SK-N-SH (cell line): ENCODE results near the gene TSPYL4. TPM values are rescaled to one million over a fixed set of nuclear protein-coding genes. Genes with fewer than 3 reads are reported as not detected.

Source experiments
- CTCF ChIA-PET: fragments of 300-600, 350-600 bp; formaldehyde crosslinking; extraction: SDS; loops from one replicate; lab custom pipeline; 2021; lab: Yijun Ruan, JAX
- POLR2A ChIA-PET: fragments of 350-600 bp; sonication (Branson Sonifier 250); formaldehyde crosslinking; extraction: SDS; loops from one replicate; lab custom pipeline; 2020; ENCODE audit warnings: antibody characterized with exemption, inconsistent platforms; lab: Yijun Ruan, JAX
- DNase-seq: peaks from one replicate; pipeline ENCODE4 v3.0.0; 2012
- H2AFZ ChIP-seq: fragments of 200-600 bp; sonication (generic); 2 replicates; pipeline ENCODE4 v1.8.1; 2016; ENCODE audit warnings: antibody characterized with exemption, mild to moderate bottlenecking, low read depth
- H3F3A ChIP-seq: fragments of 200-600 bp; sonication (generic); replicated peaks from 2 replicates; pipeline ENCODE3; 2016; ENCODE audit warnings: antibody characterized with exemption, mild to moderate bottlenecking; ENCODE audit not compliant: insufficient read depth
- H3K27ac ChIP-seq, 2 experiments: fragments of 200-500 bp in 1 of 2; fragments of 200-600 bp in 1 of 2; sonication (Bioruptor generic) in 1 of 2; sonication (generic), shearing (Covaris generic) in 1 of 2; 2 replicates each; pipeline versions ENCODE4 v1.5.1 to v1.6.1; 2014 to 2016; ENCODE audit warnings: low read depth in 2 of 2, inconsistent platforms in 1 of 2, low read length in 1 of 2, mild to moderate bottlenecking in 1 of 2, mixed read lengths in 1 of 2
- H3K27me3 ChIP-seq: fragments of 200-600 bp; sonication (generic), shearing (Covaris generic); 2 replicates; pipeline ENCODE4 v1.6.1; 2016; ENCODE audit warnings: mixed run types; ENCODE audit not compliant: insufficient read depth
- H3K36me3 ChIP-seq, 2 experiments: fragments of 200-500 bp in 1 of 2; fragments of 200-600 bp in 1 of 2; sonication (Bioruptor generic) in 1 of 2; sonication (generic) in 1 of 2; replicated peaks in 1 of 2; 2 replicates each; pipeline versions ENCODE3 to v1.5.1; 2014 to 2016; ENCODE audit warnings: low read length in 1 of 2, mild to moderate bottlenecking in 1 of 2; ENCODE audit not compliant: insufficient read depth in 2 of 2, control insufficient read depth in 1 of 2
- H3K4me1 ChIP-seq, 2 experiments: fragments of 200-500 bp in 1 of 2; fragments of 200-600 bp in 1 of 2; sonication (Bioruptor generic) in 1 of 2; sonication (generic), shearing (Covaris generic) in 1 of 2; 2 replicates each; pipeline versions ENCODE4 v1.5.1 to v1.6.1; 2014 to 2016; ENCODE audit warnings: low read depth in 1 of 2, low read length in 1 of 2, mixed run types in 1 of 2; ENCODE audit not compliant: insufficient read depth in 2 of 2, control insufficient read depth in 1 of 2
- H3K4me2 ChIP-seq: fragments of 200-600 bp; sonication (generic), shearing (Covaris generic); 2 replicates; pipeline ENCODE4 v1.6.1; 2017; ENCODE audit warnings: mixed run types
- H3K4me3 ChIP-seq, 2 experiments: fragments of 200-500 bp in 1 of 2; fragments of 200-600 bp in 1 of 2; sonication (Bioruptor generic) in 1 of 2; sonication (generic), shearing (Covaris generic) in 1 of 2; 2 replicates each; pipeline versions ENCODE4 v1.5.1 to v1.8.1; 2014 to 2016; ENCODE audit warnings: low read depth in 2 of 2, inconsistent platforms in 1 of 2, low read length in 1 of 2, mild to moderate bottlenecking in 1 of 2, mixed read lengths in 1 of 2, moderate library complexity in 1 of 2
- H3K79me2 ChIP-seq: fragments of 200-600 bp; sonication (generic); 2 replicates; pipeline ENCODE4 v1.8.1; 2017; ENCODE audit warnings: mild to moderate bottlenecking; ENCODE audit not compliant: insufficient read depth
- H3K9ac ChIP-seq: fragments of 200-600 bp; sonication (generic); 2 replicates; pipeline ENCODE4 v1.6.1; 2017; ENCODE audit warnings: mixed run types
- H3K9me2 ChIP-seq: fragments of 200-600 bp; sonication (generic); 2 replicates; pipeline ENCODE4 v1.6.1; 2017; ENCODE audit warnings: mixed run types
- H3K9me3 ChIP-seq: fragments of 200-600 bp; sonication (generic); 2 replicates; pipeline ENCODE4 v1.6.1; 2017; ENCODE audit warnings: mixed run types, mild to moderate bottlenecking, moderate library complexity
- H4K20me1 ChIP-seq: fragments of 200-600 bp; sonication (generic); 2 replicates; pipeline ENCODE4 v1.6.1; 2017; ENCODE audit warnings: mild to moderate bottlenecking, mixed run types; ENCODE audit not compliant: insufficient read depth
- CHD2 ChIP-seq: fragments of 150-350 bp; IDR thresholded peaks from 2 replicates; pipeline ENCODE4 v1.6.1; 2018; ENCODE audit warnings: low read length; ENCODE audit not compliant: partially characterized antibody
- ELF1 ChIP-seq: IDR thresholded peaks from 2 replicates; pipeline ENCODE4 v1.4.0; 2012
- EP300 ChIP-seq, 2 experiments: IDR thresholded peaks; 2 replicates each; pipeline versions ENCODE4 v1.4.0 to v1.6.1; 2012; ENCODE audit warnings: borderline replicate concordance in 1 of 2, low read depth in 1 of 2, low read length in 1 of 2
- EZH2phosphoT487 ChIP-seq: fragments of 200-600 bp; sonication (generic); IDR thresholded peaks from 2 replicates; pipeline ENCODE4 v1.6.1; 2017; ENCODE audit warnings: low read depth, mixed run types, mild to moderate bottlenecking, antibody characterized with exemption, moderate library complexity, borderline replicate concordance
- FOXM1 ChIP-seq: IDR thresholded peaks from 2 replicates; pipeline ENCODE4 v1.4.0; 2012; ENCODE audit warnings: low read depth, mild to moderate bottlenecking
- MAX ChIP-seq: IDR thresholded peaks from 2 replicates; pipeline ENCODE4 v1.4.0; 2012; ENCODE audit warnings: low read depth
- MEF2A ChIP-seq: IDR thresholded peaks from 2 replicates; pipeline ENCODE4 v1.4.0; 2012; ENCODE audit warnings: low read depth, borderline replicate concordance
- NRF1 ChIP-seq: IDR thresholded peaks from 2 replicates; pipeline ENCODE4 v1.6.1; 2012; ENCODE audit warnings: low read depth, mild to moderate bottlenecking, low read length
- PBX3 ChIP-seq: IDR thresholded peaks from 2 replicates; pipeline ENCODE4; 2012
- POLR2AphosphoS5 ChIP-seq: IDR thresholded peaks from 2 replicates; pipeline ENCODE4 v1.6.1; 2012; ENCODE audit warnings: low read depth, low read length
- RAD21 ChIP-seq: IDR thresholded peaks from 2 replicates; pipeline ENCODE4 v1.6.1; 2012; ENCODE audit warnings: mild to moderate bottlenecking, low read length
- RCOR1 ChIP-seq: fragments of 150-350 bp; IDR thresholded peaks from 2 replicates; pipeline ENCODE4 v1.6.1; 2017; ENCODE audit warnings: antibody characterized with exemption, low read length
- RFX5 ChIP-seq: IDR thresholded peaks from 2 replicates; pipeline ENCODE4 v1.6.1; 2012; ENCODE audit warnings: mild to moderate bottlenecking, improper control_type of control experiment, low read length
- SIN3A ChIP-seq: IDR thresholded peaks from 2 replicates; pipeline ENCODE4 v1.6.1; 2012; ENCODE audit warnings: low read depth, mild to moderate bottlenecking, low read length, moderate library complexity, borderline replicate concordance
- TAF1 ChIP-seq: IDR thresholded peaks from 2 replicates; pipeline ENCODE4 v1.6.1; 2012; ENCODE audit warnings: low read depth, mild to moderate bottlenecking, low read length, moderate library complexity, borderline replicate concordance
- TCF12 ChIP-seq: IDR thresholded peaks from 2 replicates; pipeline ENCODE4 v1.4.0; 2012
- YY1 ChIP-seq: IDR thresholded peaks from 2 replicates; pipeline ENCODE4 v1.4.0; 2012; ENCODE audit warnings: low read depth, mild to moderate bottlenecking
- WGBS: methylation state at CpG from one replicate; pipeline ENCODE4 v1.1.6; 2017; ENCODE audit warnings: low lambda C conversion rate; 5-methylcytosine and 5-hydroxymethylcytosine counted together
- polyA plus RNA-seq, 3 experiments: library from polyadenylated mRNA; depleted of rRNA; stranded (reverse); fragments of >200 nt; gene quantifications; 2 replicates each; pipeline ENCODE4 v1.2.3, GENCODE V29; 2012
- TF ChIP-seq, protein P1 (sequence below): IDR thresholded peaks from 2 replicates; pipeline ENCODE4 v1.4.0; 2012; ENCODE audit warnings: low read depth, borderline replicate concordance

The TSPYL4 gene
- polyA plus RNA-seq, 1 of the 3 experiments (the other 2 are of a cell fraction), result 29.1 TPM

DNA sequence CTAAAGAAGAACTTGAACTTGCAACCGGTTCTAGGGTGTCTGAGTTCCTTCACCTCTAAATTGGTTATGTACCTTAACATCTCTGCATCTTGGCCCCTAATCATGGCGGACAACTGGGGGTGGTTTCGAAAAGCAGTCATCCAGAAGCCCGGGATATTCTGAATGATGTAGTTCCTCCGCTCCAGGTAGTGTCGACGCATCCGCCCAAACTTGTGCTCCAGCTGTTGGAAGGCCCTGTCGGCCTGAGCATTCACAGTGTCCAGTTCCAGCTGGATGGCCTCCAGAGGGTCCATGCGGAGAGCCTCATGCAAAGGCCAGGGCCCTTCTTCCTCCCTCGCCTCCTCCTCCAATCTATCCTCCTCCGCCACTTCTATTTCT lies 25.0 kb upstream of the TSPYL4 start:
- H3K9me2 ChIP-seq, result no peaks in the 10 kb centered on the region
- peaks cover 8% of the 10 kb centered on the region for H3F3A ChIP-seq
- CTCF ChIA-PET, result interaction anchor here (1.8 to 4.9 kb wide), 7 partner anchors 10 to 284 kb away, joined by 5 to 59 read pairs (median 23); no protein-coding TSS in a partner anchor
- DNase-seq, result peak; percentile 44
- POLR2A ChIA-PET, result interaction anchor here (1.0 to 2.1 kb wide), 7 partner anchors 9 to 292 kb away, joined by 3 to 12 read pairs (median 5); partner anchors contain the start of gene RWDD1
- WGBS, result 8% methylated on average over 12 of the region's 12 CpGs
- H3K79me2 ChIP-seq, result peaks cover 65% of the 10 kb centered on the region
- H2AFZ ChIP-seq, result no peak overlapping the region
- no peaks in the 10 kb centered on the region for H3K9me3 ChIP-seq
- peak overlapping the region; percentile 89 for H3K4me2 ChIP-seq
- no peaks in the 10 kb centered on the region for H3K27me3 ChIP-seq
- no peak for TF ChIP-seq RFX5
- peak; percentile 26 for TF ChIP-seq CHD2
- H3K4me3 ChIP-seq, result peak overlapping the region; percentile 62 to 82
- peaks cover 20% of the 10 kb centered on the region in 2 experiments for H3K36me3 ChIP-seq
- peak overlapping the region; percentile 94 to 98 for H3K27ac ChIP-seq
- H3K9ac ChIP-seq, result peak overlapping the region; percentile 96
- H4K20me1 ChIP-seq, result peaks cover 34% of the 10 kb centered on the region
- peaks cover 4 to 20% of the 10 kb centered on the region in 2 experiments; a peak in 2 of 4 replicates for H3K4me1 ChIP-seq

DNA sequence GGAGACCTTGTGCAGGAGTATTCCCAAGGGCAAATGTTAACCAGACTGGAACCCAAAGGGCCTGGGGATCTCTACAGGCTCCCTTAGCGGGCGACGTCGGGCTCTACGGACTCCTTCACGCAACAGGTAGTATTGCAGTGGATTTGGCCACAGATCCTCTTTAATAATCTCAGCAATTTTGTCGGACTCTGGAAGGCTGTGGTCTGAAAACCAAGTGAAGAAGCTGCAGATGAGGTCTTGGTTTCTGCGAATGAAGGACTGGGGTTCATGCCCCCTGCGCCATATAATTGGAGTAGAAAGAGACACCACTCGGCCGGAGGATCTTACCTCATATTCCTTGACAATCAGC lies 24.6 kb upstream of the TSPYL4 start:
- H3K27me3 ChIP-seq, result no peaks in the 10 kb centered on the region
- H3K27ac ChIP-seq, result peak overlapping the region; percentile 94 to 98; a peak in 3 of 4 replicates
- peak overlapping the region; percentile 89 for H3K4me2 ChIP-seq
- H3K9ac ChIP-seq, result peak overlapping the region; percentile 96
- 63% methylated on average over 11 of the region's 11 CpGs for WGBS
- ChIA-PET POLR2A (interaction anchor here (1.8 to 2.1 kb wide), 2 partner anchors 10 to 49 kb away, joined by 5 to 11 read pairs; no protein-coding TSS in a partner anchor), CTCF (interaction anchor here (1.8 to 4.9 kb wide), 7 partner anchors 9 to 284 kb away, joined by 5 to 59 read pairs (median 23); no protein-coding TSS in a partner anchor)
- peaks cover 34% of the 10 kb centered on the region for H4K20me1 ChIP-seq
- no peak for DNase-seq
- H3K4me1 ChIP-seq, result peaks cover 4 to 20% of the 10 kb centered on the region in 2 experiments; a peak in 2 of 4 replicates
- no peaks in the 10 kb centered on the region for H3K9me2 ChIP-seq
- H2AFZ ChIP-seq, result no peak overlapping the region
- TF ChIP-seq TAF1, result no peak
- TF ChIP-seq ELF1, result no peak
- no peak for TF ChIP-seq FOXM1
- no peak for TF ChIP-seq TCF12
- no peak for TF ChIP-seq NRF1
- no peak for TF ChIP-seq PBX3
- no peak for TF ChIP-seq EP300 (IDR thresholded peaks at IDR 0.05; ENCODE audit: borderline replicate concordance in 1 of 2, low read depth in 1 of 2, low read length in 1 of 2)
- no peak for TF ChIP-seq POLR2AphosphoS5
- no peak for TF ChIP-seq MEF2A
- no peak for TF ChIP-seq EZH2phosphoT487
- no peak for TF ChIP-seq SIN3A
- TF ChIP-seq RCOR1, result no peak
- no peak for TF ChIP-seq MAX
- TF ChIP-seq YY1, result no peak
- TF ChIP-seq RAD21, result no peak
- TF ChIP-seq, protein P1, sequence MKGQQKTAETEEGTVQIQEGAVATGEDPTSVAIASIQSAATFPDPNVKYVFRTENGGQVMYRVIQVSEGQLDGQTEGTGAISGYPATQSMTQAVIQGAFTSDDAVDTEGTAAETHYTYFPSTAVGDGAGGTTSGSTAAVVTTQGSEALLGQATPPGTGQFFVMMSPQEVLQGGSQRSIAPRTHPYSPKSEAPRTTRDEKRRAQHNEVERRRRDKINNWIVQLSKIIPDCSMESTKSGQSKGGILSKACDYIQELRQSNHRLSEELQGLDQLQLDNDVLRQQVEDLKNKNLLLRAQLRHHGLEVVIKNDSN, result no peak
- H3F3A ChIP-seq, result peaks cover 8% of the 10 kb centered on the region
- H3K36me3 ChIP-seq, result peaks cover 21 to 23% of the 10 kb centered on the region in 2 experiments
- H3K9me3 ChIP-seq, result no peaks in the 10 kb centered on the region
- peaks cover 67% of the 10 kb centered on the region for H3K79me2 ChIP-seq
- peak overlapping the region; percentile 62 to 82 for H3K4me3 ChIP-seq
